ENCODE data around the gene SASH3.

GRCh38 chrX:129761596-129761995 is 18.2 kb upstream of the SASH3 start:
- TF ChIP-seq CTCF (IDR thresholded peaks at IDR 0.05; ENCODE audit: borderline replicate concordance, extremely low read depth, low read length, poor library complexity, severe bottlenecking) (no peak), EZH2 (IDR thresholded peaks at IDR 0.05; ENCODE audit: borderline replicate concordance, low read depth, low read length, severe bottlenecking) (no peak)

Data from DND-41 (cell line).